SK-N-SH (cell line): ENCODE data around the gene CCDC91. TPM values are rescaled to one million over a fixed set of nuclear protein-coding genes. Genes with fewer than 3 reads are reported as not detected.

Source experiments
- CTCF ChIA-PET: fragments of 300-600, 350-600 bp; formaldehyde crosslinking; extraction: SDS; loops from one replicate; lab custom pipeline; 2021; lab: Yijun Ruan, JAX
- POLR2A ChIA-PET: fragments of 350-600 bp; sonication (Branson Sonifier 250); formaldehyde crosslinking; extraction: SDS; loops from one replicate; lab custom pipeline; 2020; ENCODE audit warnings: antibody characterized with exemption, inconsistent platforms; lab: Yijun Ruan, JAX
- DNase-seq: peaks from one replicate; pipeline ENCODE4 v3.0.0; 2012
- H2AFZ ChIP-seq: fragments of 200-600 bp; sonication (generic); 2 replicates; pipeline ENCODE4 v1.8.1; 2016; ENCODE audit warnings: antibody characterized with exemption, mild to moderate bottlenecking, low read depth
- H3F3A ChIP-seq: fragments of 200-600 bp; sonication (generic); replicated peaks from 2 replicates; pipeline ENCODE3; 2016; ENCODE audit warnings: antibody characterized with exemption, mild to moderate bottlenecking; ENCODE audit not compliant: insufficient read depth
- H3K27ac ChIP-seq, 2 experiments: fragments of 200-500 bp in 1 of 2; fragments of 200-600 bp in 1 of 2; sonication (Bioruptor generic) in 1 of 2; sonication (generic), shearing (Covaris generic) in 1 of 2; 2 replicates each; pipeline versions ENCODE4 v1.5.1 to v1.6.1; 2014 to 2016; ENCODE audit warnings: low read depth in 2 of 2, inconsistent platforms in 1 of 2, low read length in 1 of 2, mild to moderate bottlenecking in 1 of 2, mixed read lengths in 1 of 2
- H3K27me3 ChIP-seq: fragments of 200-600 bp; sonication (generic), shearing (Covaris generic); 2 replicates; pipeline ENCODE4 v1.6.1; 2016; ENCODE audit warnings: mixed run types; ENCODE audit not compliant: insufficient read depth
- H3K36me3 ChIP-seq, 2 experiments: fragments of 200-500 bp in 1 of 2; fragments of 200-600 bp in 1 of 2; sonication (Bioruptor generic) in 1 of 2; sonication (generic) in 1 of 2; replicated peaks in 1 of 2; 2 replicates each; pipeline versions ENCODE3 to v1.5.1; 2014 to 2016; ENCODE audit warnings: low read length in 1 of 2, mild to moderate bottlenecking in 1 of 2; ENCODE audit not compliant: insufficient read depth in 2 of 2, control insufficient read depth in 1 of 2
- H3K4me1 ChIP-seq, 2 experiments: fragments of 200-500 bp in 1 of 2; fragments of 200-600 bp in 1 of 2; sonication (Bioruptor generic) in 1 of 2; sonication (generic), shearing (Covaris generic) in 1 of 2; 2 replicates each; pipeline versions ENCODE4 v1.5.1 to v1.6.1; 2014 to 2016; ENCODE audit warnings: low read depth in 1 of 2, low read length in 1 of 2, mixed run types in 1 of 2; ENCODE audit not compliant: insufficient read depth in 2 of 2, control insufficient read depth in 1 of 2
- H3K4me2 ChIP-seq: fragments of 200-600 bp; sonication (generic), shearing (Covaris generic); 2 replicates; pipeline ENCODE4 v1.6.1; 2017; ENCODE audit warnings: mixed run types
- H3K4me3 ChIP-seq, 2 experiments: fragments of 200-500 bp in 1 of 2; fragments of 200-600 bp in 1 of 2; sonication (Bioruptor generic) in 1 of 2; sonication (generic), shearing (Covaris generic) in 1 of 2; 2 replicates each; pipeline versions ENCODE4 v1.5.1 to v1.8.1; 2014 to 2016; ENCODE audit warnings: low read depth in 2 of 2, inconsistent platforms in 1 of 2, low read length in 1 of 2, mild to moderate bottlenecking in 1 of 2, mixed read lengths in 1 of 2, moderate library complexity in 1 of 2
- H3K79me2 ChIP-seq: fragments of 200-600 bp; sonication (generic); 2 replicates; pipeline ENCODE4 v1.8.1; 2017; ENCODE audit warnings: mild to moderate bottlenecking; ENCODE audit not compliant: insufficient read depth
- H3K9ac ChIP-seq: fragments of 200-600 bp; sonication (generic); 2 replicates; pipeline ENCODE4 v1.6.1; 2017; ENCODE audit warnings: mixed run types
- H3K9me2 ChIP-seq: fragments of 200-600 bp; sonication (generic); 2 replicates; pipeline ENCODE4 v1.6.1; 2017; ENCODE audit warnings: mixed run types
- H3K9me3 ChIP-seq: fragments of 200-600 bp; sonication (generic); 2 replicates; pipeline ENCODE4 v1.6.1; 2017; ENCODE audit warnings: mixed run types, mild to moderate bottlenecking, moderate library complexity
- H4K20me1 ChIP-seq: fragments of 200-600 bp; sonication (generic); 2 replicates; pipeline ENCODE4 v1.6.1; 2017; ENCODE audit warnings: mild to moderate bottlenecking, mixed run types; ENCODE audit not compliant: insufficient read depth
- ELF1 ChIP-seq: IDR thresholded peaks from 2 replicates; pipeline ENCODE4 v1.4.0; 2012
- EZH2phosphoT487 ChIP-seq: fragments of 200-600 bp; sonication (generic); IDR thresholded peaks from 2 replicates; pipeline ENCODE4 v1.6.1; 2017; ENCODE audit warnings: low read depth, mixed run types, mild to moderate bottlenecking, antibody characterized with exemption, moderate library complexity, borderline replicate concordance
- FOXJ3 ChIP-seq: sonication (generic); formaldehyde crosslinking; IDR thresholded peaks from 2 replicates; pipeline ENCODE4 v1.5.1; 2020; ENCODE audit warnings: mild to moderate bottlenecking, missing genetic modification reagents
- IRF3 ChIP-seq: fragments of 150-350 bp; IDR thresholded peaks from 2 replicates; pipeline ENCODE4 v1.6.1; 2016; ENCODE audit warnings: mild to moderate bottlenecking, low read depth, low read length
- JUND ChIP-seq: IDR thresholded peaks from 2 replicates; pipeline ENCODE4 v1.4.0; 2012
- RFX5 ChIP-seq: IDR thresholded peaks from 2 replicates; pipeline ENCODE4 v1.6.1; 2012; ENCODE audit warnings: mild to moderate bottlenecking, improper control_type of control experiment, low read length
- TAF1 ChIP-seq: IDR thresholded peaks from 2 replicates; pipeline ENCODE4 v1.6.1; 2012; ENCODE audit warnings: low read depth, mild to moderate bottlenecking, low read length, moderate library complexity, borderline replicate concordance
- TCF12 ChIP-seq: IDR thresholded peaks from 2 replicates; pipeline ENCODE4 v1.4.0; 2012
- TEAD4 ChIP-seq: IDR thresholded peaks from 2 replicates; pipeline ENCODE4 v1.4.0; 2012; ENCODE audit warnings: mild to moderate bottlenecking, borderline replicate concordance; ENCODE audit not compliant: insufficient read depth
- ZBTB33 ChIP-seq: IDR thresholded peaks from 2 replicates; pipeline ENCODE4 v1.4.0; 2012; ENCODE audit warnings: low read depth, borderline replicate concordance
- WGBS: methylation state at CpG from one replicate; pipeline ENCODE4 v1.1.6; 2017; ENCODE audit warnings: low lambda C conversion rate; 5-methylcytosine and 5-hydroxymethylcytosine counted together
- polyA plus RNA-seq, 3 experiments: library from polyadenylated mRNA; depleted of rRNA; stranded (reverse); fragments of >200 nt; gene quantifications; 2 replicates each; pipeline ENCODE4 v1.2.3, GENCODE V29; 2012
- TF ChIP-seq, protein P1 (sequence below): IDR thresholded peaks from 2 replicates; pipeline ENCODE4; 2012

CCDC91 gene
- polyA plus RNA-seq, 1 of the 3 experiments (the other 2 are of a cell fraction) = 13.0 TPM

- TF ChIP-seq ZBTB33 (no peak), TAF1 (no peak), EZH2phosphoT487 (no peak)
- TF ChIP-seq, all 33 proteins: peak for 0
Observed at GRCh38 chr12:28486521-28486920, 296.3 kb downstream of the CCDC91 start (continued).

DNA sequence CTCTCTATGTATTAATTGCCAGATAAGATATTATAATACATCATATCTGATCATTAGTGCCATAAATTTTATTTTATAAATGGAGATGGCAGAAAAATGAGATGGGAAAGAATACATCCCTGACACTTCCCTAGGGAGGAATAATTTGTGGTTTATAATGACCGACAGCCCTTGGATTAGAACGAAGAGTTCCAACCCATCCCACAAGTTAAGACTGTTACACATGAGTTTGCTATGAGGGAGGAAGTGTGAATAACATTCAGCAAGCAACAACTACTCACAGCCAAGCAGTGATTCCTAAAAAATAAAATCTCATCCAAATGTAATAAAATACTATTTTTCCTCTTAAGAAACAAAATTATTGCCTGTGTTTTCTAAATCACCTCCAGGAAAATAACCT lies 299.0 kb downstream of the CCDC91 start:
- Histone ChIP-seq H3K4me3 (no peak overlapping the region), H3K27me3 (no peaks in the 10 kb centered on the region), H3K4me2 (no peak overlapping the region), H3K9me2 (no peaks in the 10 kb centered on the region)
- no peak for DNase-seq
- no peak for TF ChIP-seq EZH2phosphoT487
- TF ChIP-seq RFX5 = no peak
- TF ChIP-seq, protein P1, sequence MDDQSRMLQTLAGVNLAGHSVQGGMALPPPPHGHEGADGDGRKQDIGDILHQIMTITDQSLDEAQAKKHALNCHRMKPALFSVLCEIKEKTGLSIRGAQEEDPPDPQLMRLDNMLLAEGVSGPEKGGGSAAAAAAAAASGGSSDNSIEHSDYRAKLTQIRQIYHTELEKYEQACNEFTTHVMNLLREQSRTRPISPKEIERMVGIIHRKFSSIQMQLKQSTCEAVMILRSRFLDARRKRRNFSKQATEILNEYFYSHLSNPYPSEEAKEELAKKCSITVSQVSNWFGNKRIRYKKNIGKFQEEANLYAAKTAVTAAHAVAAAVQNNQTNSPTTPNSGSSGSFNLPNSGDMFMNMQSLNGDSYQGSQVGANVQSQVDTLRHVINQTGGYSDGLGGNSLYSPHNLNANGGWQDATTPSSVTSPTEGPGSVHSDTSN = no peak
- TF ChIP-seq ELF1 = no peak
- TF ChIP-seq ZBTB33 = no peak
- TF ChIP-seq TEAD4 = no peak
- no peak for TF ChIP-seq TCF12
- TF ChIP-seq JUND = no peak
- TF ChIP-seq IRF3 = no peak
- no peak for TF ChIP-seq TAF1
- no peak for TF ChIP-seq FOXJ3 (CRISPR knock-in tag)
- TF ChIP-seq, all 33 proteins: peak for 0
- H3K9ac ChIP-seq = no peak overlapping the region
- 89% methylated on average over 2 of the region's 2 CpGs for WGBS
- no peaks in the 10 kb centered on the region for H3K9me3 ChIP-seq
- CTCF ChIA-PET = no interaction called here
- H3K36me3 ChIP-seq = peaks cover 8 to 9% of the 10 kb centered on the region in 2 experiments
- no peak overlapping the region for H2AFZ ChIP-seq
- no peaks in the 10 kb centered on the region for H4K20me1 ChIP-seq
- POLR2A ChIA-PET = no interaction called here
- no peaks in the 10 kb centered on the region for H3F3A ChIP-seq
- H3K4me1 ChIP-seq = no peaks in the 10 kb centered on the region
- no peaks in the 10 kb centered on the region for H3K79me2 ChIP-seq
- no peak overlapping the region for H3K27ac ChIP-seq
